ENCODE results near the gene FUT8.

DNA sequence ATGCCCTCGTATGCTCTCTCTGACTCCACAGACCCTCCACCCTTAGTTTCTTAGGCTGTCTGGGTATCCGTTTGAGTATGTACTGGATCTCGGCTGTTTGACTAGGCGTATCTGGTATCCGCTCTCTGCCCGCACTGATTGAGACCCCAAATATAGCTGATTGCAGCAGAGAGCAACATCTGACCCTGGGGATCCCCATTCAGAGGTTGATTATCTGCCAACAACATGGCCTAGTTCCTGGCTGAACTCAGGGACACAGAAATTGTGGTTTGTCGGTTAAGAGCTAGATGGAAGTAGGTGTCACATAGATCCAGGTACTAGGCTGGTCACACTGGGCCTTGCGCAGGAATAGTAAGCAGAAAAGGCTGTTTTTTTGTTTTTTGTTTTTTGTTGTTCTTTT, 359.9 kb downstream of the FUT8 start:
- TF ChIP-seq YY1 (IDR thresholded peaks at IDR 0.05; ENCODE audit: insufficient read depth, insufficient read length) (no peak), ZNF274 (IDR thresholded peaks at IDR 0.05; ENCODE audit: low read depth, low read length) (no peak)
